Limb (tissue), 2 donors: Measurements from ENCODE around the gene IFNA13.
A peak's percentile ranks its signal among the peaks of the same experiment; 100 is the strongest.

Experiments used
- DNase-seq, 2 donors: peaks; one replicate each; pipeline ENCODE4 v3.0.0-alpha.2; 2016; ENCODE audit errors: extremely low spot score in 2 of 2

The IFNA13 gene

GRCh38 chr9:21357479-21358460 is 10.1 kb downstream of the IFNA13 start:
- no peak for DNase-seq

DNA sequence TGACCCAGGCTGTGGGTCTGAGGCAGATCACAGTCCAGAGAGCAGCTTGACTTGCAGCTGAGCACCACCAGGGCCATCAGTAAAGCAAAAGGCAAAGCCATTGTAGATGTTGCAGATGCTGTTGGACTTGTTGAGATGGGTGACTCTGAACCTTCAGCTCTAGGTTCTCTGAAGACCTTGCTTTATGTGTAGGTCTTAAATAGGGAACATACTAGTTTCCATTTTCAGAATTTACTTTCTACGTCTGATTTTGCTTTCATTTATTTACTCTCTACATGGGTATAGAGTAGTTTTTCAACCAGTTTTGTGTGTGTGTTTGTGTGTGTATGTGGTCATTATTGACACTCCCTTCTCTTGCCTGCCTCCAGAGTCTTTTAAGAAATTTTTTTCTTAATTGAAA is 17.1 kb downstream of the IFNA13 start, which contains the start of gene IFNA6:
TSS of gene IFNA6 (minus strand) at position 101 of the 400 bp plus-strand sequence. CDS start at position 101, 0 bp downstream.
- DNase-seq, result no peak

DNA sequence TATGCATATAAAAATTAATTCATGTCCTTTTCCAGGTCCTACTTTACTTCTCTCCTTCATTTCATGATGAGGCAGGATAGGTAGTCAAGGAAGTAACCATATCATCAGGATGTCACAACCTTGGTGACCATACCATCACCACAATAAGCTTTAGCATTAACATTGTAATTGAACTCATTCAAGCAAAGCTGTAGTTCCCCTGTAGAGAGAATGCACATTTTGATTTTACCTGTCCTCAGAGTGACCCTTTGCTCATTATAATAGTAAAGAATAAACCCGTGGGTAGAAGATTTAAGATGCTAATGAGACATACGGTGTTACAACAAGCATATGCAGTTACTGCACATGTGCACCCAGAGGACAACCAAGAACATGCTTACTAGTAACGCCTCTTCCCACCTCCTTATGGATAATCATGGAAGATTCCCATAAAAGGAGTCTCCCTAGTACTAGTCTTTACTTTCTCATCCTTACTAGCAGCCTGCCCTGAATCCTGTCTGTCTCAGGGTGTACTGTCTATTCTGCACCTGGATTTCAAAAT is 19.4 kb downstream of the IFNA13 start:
- DNase-seq, result no peak

DNA sequence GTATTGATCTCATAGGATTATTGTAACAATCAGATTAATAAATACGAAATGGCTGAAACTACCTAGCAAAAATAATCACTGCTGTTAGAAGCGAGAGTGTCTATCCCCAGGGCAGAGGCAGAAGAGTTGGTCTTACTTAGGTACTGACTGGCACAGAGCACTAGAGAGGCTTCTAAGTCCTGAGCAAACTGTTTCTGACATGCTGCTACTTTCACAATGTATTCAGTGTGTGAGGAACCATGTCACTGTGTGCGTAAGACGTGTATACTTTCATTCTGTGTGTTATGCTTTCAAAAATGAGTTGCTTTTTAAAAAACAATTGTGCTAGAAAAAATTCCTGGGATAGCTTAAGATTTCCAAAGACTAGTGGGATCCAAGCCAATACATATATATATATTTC is 27.1 kb downstream of the IFNA13 start:
- DNase-seq, result no peak

- DNase-seq, result no peak
Measured at GRCh38 chr9:21336457-21336856, 31.4 kb downstream of the IFNA13 start.

- peak; percentile 92 to 96 for DNase-seq
Measured at GRCh38 chr9:21334701-21335632, 32.9 kb downstream of the IFNA13 start, which contains the start of gene KLHL9. Gene KLHL9, minus strand, starts transcription at chr9:21335404. Its CDS starts 545 bp downstream, at chr9:21334859.

DNA sequence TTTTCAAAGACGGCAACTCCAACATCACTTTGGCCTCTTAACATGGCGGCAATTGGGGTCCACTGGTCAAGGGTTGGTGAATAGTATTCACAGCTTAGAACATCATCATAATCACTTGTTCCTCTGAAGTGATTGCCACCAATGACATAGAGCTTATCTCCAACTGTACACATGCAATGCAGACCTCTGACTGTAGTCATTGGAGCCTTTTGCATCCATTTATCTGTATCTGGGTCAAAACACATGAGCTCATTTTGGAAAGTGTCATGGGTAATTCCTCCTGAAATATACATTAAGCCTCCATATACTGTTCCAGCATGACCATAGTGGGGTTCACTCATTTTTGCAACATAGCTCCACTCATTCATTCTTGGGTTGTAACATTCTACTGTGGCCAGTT is 34.6 kb downstream of the IFNA13 start:
- DNase-seq, result no peak

GRCh38 chr9:21331676-21332402 is 36.0 kb downstream of the IFNA13 start:
- DNase-seq, result no peak

- peak in 1 of 2 donors; percentile 66 for DNase-seq
Measured at GRCh38 chr9:21326526-21327139, 41.2 kb downstream of the IFNA13 start.

GRCh38 chr9:21324047-21324446 is 43.8 kb downstream of the IFNA13 start:
- no peak for DNase-seq

DNA sequence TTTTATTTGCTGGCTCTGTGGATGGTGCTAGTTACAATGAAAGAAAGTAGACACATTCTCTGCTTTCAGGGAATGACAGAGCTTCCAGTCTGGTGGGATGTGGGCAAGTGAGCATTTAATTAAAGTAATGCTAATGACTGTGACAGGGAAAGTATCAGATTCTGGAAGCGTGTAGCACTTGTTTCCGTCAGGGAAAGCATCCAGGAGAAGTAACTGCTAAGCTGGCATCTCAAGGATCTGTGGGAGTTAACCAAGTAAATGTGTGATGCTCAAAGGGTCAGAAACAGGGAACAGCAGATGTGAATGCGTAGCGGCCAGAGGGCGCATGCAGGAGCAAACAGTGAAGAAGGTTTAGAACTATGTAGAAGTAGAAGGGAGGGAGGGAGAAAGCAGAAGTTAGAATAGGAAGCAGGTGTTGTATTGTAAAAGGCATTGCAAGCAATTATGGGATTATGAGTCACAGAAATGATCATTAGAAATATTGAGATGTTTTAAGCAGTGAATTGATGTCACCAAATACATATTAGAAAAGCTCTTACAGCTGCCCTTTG is 44.9 kb downstream of the IFNA13 start:
- DNase-seq, result no peak

DNA sequence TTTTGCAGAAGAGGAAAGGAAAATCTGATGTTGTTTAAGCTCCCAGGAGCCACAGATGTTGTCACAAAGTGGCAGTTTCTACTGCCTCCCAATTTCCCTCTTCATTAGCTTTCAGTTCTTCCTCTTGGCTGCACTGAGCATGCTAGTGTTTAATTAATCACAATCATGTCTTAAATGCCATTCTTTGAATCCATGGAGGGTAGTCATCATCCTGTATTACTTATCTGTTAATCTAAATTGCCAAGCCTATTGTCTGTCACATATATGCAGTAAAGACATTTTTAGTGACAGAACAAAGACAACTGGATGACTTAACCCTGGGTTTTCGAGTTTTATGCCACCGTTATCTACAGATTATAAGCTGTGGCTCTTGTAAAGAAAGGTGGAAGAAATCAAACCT is 47.4 kb downstream of the IFNA13 start:
- DNase-seq, result no peak

- peak; percentile 40 to 58 for DNase-seq
Measured at GRCh38 chr9:21317956-21318923, 49.6 kb downstream of the IFNA13 start.
